AG04449 (cell line): ENCODE measurements around the gene BLVRB.
"Not testable (repeated sequence)": the region's sequence is repeated elsewhere in the genome, so short reads cannot be mapped to it uniquely, and the experiment has no call there.

Source experiments
- CTCF ChIA-PET: fragments of 350-600 bp; formaldehyde crosslinking; extraction: SDS; loops from one replicate; lab custom pipeline; 2021; ENCODE audit warnings: antibody characterized with exemption; lab: Yijun Ruan, JAX
- POLR2A ChIA-PET: fragments of 400-600, 350-600 bp; formaldehyde crosslinking; extraction: SDS; loops from one replicate; lab custom pipeline; 2020; ENCODE audit warnings: antibody characterized with exemption, inconsistent platforms; lab: Yijun Ruan, JAX
- DNase-seq: peaks from one replicate; pipeline ENCODE4 v3.0.0-alpha.2; 2010; ENCODE audit warnings: low read depth, low spot score
- H3K4me3 ChIP-seq: 2 replicates; pipeline ENCODE4 v1.5.1; 2011; ENCODE audit warnings: low read depth, mild to moderate bottlenecking, control low read depth, low read length
- TF ChIP-seq, protein P1 (sequence below): IDR thresholded peaks from one replicate; pipeline ENCODE4 v1.5.1; 2011; ENCODE audit warnings: mild to moderate bottlenecking, moderate library complexity, low read length, control low read depth, inconsistent platforms; ENCODE audit not compliant: insufficient read depth; ENCODE audit errors: missing control alignments

BLVRB gene

DNA sequence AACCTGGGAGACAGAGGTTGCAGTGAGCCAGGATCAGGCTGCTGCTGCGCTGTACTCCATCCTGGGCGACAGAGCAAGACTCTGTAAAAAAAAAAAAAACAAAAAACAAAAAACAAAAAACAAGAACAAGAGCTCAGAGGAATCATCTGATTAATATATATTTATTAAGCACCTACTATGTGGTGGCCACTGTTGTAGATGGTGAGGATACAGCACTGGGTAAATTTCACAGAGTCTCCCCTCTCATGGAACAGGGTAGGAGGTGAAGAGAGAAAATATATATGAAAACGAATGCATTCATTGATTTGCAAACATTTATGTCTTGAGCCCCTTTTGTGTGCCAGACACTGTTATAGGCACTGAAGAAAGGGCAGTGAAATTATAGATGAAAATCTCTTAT, 33.8 kb downstream of the BLVRB start:
- ChIA-PET CTCF (interaction anchor here (1.1 kb wide), 1 partner anchor 11 kb away, joined by 6 read pairs; no protein-coding TSS in a partner anchor), POLR2A (no interaction called here)
- TF ChIP-seq, protein P1, sequence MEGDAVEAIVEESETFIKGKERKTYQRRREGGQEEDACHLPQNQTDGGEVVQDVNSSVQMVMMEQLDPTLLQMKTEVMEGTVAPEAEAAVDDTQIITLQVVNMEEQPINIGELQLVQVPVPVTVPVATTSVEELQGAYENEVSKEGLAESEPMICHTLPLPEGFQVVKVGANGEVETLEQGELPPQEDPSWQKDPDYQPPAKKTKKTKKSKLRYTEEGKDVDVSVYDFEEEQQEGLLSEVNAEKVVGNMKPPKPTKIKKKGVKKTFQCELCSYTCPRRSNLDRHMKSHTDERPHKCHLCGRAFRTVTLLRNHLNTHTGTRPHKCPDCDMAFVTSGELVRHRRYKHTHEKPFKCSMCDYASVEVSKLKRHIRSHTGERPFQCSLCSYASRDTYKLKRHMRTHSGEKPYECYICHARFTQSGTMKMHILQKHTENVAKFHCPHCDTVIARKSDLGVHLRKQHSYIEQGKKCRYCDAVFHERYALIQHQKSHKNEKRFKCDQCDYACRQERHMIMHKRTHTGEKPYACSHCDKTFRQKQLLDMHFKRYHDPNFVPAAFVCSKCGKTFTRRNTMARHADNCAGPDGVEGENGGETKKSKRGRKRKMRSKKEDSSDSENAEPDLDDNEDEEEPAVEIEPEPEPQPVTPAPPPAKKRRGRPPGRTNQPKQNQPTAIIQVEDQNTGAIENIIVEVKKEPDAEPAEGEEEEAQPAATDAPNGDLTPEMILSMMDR, result no peak

DNA sequence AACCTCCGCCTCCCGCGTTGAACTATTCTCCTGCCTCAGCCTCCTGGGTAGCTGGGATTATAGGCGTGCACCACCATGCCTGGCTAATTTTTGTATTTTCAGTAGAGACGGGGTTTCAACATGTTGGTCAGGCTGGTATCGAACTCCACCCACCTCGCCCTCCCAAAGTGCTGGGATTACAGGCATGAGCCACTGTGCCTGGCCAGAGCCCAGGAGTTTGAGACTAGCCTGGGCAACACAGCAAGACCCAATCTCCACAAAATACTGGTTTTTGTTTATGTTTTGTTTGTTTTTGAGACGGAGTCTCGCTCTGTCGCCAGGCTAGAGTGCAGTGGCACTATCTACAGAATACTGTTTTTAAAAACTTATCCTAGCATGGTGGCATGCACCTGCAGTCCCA, 35.3 kb downstream of the BLVRB start:
- H3K4me3 ChIP-seq, POLR2A ChIA-PET, DNase-seq: not testable (repeated sequence)
- CTCF ChIA-PET, result interaction anchor here (1.0 kb wide), 1 partner anchor 9 kb away, joined by 3 read pairs; no protein-coding TSS in a partner anchor

More for the DNA sequence above, 33.8 kb downstream of the BLVRB start:
- DNase-seq, result no peak
- no peak overlapping the region for H3K4me3 ChIP-seq

DNA sequence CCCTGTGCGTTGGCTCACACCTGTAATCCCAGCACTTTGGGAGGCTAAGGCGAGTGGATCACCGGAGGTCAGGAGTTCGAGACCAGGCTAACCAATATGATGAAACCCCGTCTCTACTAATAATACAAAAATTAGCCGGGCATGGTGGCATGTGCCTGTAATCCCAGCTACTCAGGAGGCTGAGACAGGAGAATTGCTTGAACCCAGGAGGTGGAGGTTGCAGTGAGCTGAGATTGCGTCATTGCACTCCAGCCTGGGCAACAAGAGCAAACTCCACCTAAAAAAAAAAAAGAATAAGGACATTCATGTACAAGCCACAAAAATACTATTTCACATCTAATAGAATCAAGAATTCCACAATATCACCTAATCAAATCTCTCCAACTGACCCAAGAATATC, 37.3 kb downstream of the BLVRB start:
- POLR2A ChIA-PET, result interaction anchor here (1.1 kb wide), 1 partner anchor 15 kb away, joined by 4 read pairs; no protein-coding TSS in a partner anchor
- CTCF ChIA-PET, result interaction anchor here (1.3 kb wide), 1 partner anchor 14 kb away, joined by 3 read pairs; no protein-coding TSS in a partner anchor
- DNase-seq, H3K4me3 ChIP-seq: not testable (repeated sequence)

DNA sequence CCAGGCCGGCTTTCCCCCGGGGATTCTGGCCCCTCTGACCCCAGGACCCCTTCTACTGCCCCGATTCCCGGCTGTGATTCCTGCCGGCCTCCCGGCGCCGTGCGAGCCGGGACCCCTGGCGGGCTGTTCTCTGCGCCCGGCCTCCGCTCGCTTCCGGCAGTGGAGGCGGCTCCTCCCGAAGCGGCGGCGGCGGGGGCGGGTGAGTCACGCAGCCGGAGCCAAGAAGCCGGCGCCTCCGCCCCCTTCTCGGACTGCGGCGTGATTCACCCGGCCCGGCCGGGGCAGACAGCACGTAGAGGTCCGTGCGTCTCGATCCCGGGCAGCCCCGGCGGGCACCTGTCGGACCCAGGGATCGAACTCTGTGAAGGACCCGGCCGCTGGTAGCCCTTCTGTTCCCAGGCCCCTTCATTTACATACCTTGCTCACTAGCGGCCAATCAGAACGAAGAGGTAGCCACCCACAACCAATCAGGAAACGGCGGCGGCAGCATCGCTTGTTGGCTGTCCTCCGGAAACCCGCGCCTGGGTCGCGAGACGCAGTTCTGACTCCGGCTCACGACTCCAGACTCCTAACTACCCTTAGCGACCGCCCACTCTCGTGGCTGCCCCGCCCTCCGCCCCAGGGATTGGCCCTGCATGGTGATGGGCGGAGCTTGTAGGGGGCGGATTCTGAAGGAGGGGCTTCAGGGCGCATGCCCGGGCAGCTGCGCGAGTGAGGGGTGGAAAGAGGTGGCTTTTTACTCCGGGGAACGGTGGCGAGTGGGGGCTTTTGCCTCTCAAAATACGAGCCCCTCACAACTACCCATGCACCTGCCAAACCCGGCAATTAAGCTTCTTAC, 39.9 kb downstream of the BLVRB start, which contains the start of gene SERTAD1:
Gene SERTAD1 (minus strand): TSS at position 543 of the 838 bp plus-strand sequence. CDS start 2,446 bp downstream, outside the sequence.
- TF ChIP-seq, protein P1, result peak; percentile 62
- DNase-seq, result peak; percentile 94
- POLR2A ChIA-PET, result interaction anchor here (0.5 to 2.1 kb wide), 18 partner anchors 8 to 178 kb away, joined by 3 to 37 read pairs (median 4); partner anchors contain the start of genes BLVRB, C19orf47, PLD3 and SERTAD3
- CTCF ChIA-PET, result interaction anchor here (0.5 to 2.2 kb wide), 10 partner anchors 10 to 278 kb away, joined by 3 to 13 read pairs (median 4); partner anchors contain the start of gene BLVRB
- H3K4me3 ChIP-seq, result peak within 1 kb of the TSS; percentile 90

DNA sequence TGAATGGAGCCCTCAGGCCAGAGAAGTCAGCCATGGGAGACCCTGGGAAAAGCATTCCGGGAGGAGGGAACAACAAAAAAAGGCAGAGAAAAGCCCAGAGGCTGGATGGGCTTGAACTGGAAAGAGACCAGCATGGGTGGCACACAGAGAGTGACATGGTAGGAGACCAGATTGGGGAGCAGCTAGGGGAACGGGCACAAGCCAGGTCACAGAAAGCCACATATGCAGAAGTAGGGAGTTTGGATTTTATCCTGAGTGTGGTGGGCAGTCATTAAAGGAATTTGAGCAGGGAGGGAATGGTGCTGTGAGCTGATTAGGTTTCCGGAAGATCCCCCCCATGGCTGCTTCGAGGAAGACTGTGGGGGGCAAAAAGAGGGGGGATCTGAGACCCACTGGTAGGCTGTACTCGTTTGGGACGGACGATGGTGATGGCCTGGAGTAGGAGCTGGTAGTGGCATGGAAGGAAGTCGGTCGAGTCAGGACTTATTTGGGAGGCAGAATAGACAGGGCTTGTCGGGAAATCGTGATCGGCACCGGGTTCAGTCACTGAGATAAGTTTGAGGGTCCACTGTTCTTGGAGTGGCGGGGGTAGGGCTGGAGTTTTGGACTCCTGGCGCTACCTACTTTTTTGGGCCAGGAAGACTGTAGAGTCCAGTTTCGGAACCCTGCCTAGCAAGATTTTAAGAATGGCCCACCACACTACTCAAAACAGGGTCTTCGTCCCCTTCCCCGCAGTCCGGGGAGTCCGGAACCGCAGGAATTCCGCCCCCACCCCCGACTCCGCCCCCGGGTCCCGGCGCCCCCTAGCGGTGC, 40.7 kb downstream of the BLVRB start:
- CTCF ChIA-PET, result interaction anchor here (0.7 to 2.3 kb wide), 8 partner anchors 9 to 210 kb away, joined by 3 to 14 read pairs (median 4); no protein-coding TSS in a partner anchor
- TF ChIP-seq, protein P1, result no peak
- peak overlapping the region; percentile 90 for H3K4me3 ChIP-seq
- POLR2A ChIA-PET, result interaction anchor here (1.3 kb wide), 1 partner anchor 8 kb away, joined by 7 read pairs; no protein-coding TSS in a partner anchor
- no peak for DNase-seq

DNA sequence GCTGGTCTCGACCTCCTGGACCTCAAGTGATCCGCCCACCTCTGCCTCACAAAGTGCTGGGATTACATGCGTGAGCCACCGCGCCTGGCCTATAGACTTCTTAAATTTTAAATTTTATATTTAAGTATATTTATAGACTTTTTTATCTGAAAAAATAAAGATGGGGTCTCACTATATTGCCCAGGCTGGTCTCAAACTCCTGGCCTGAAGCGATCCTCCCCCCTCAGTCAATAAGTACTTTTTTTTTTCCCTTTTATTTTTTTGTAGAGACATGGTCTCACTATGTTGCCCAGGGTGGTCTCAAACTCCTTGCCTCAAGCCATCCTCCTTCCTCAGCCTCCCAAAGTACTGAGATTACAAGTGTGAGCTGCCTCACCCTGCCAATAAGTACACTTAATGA, 41.6 kb downstream of the BLVRB start:
- TF ChIP-seq, protein P1, result no peak
- peak overlapping the region; percentile 90 for H3K4me3 ChIP-seq
- no peak for DNase-seq
- CTCF ChIA-PET, result interaction anchor here (1.0 to 5.0 kb wide), 8 partner anchors 8 to 211 kb away, joined by 3 to 30 read pairs (median 4); partner anchors contain the start of gene BLVRB
- POLR2A ChIA-PET, result interaction anchor here (0.9 to 1.3 kb wide), 2 partner anchors 9 to 20 kb away, joined by 3 to 7 read pairs; no protein-coding TSS in a partner anchor
